ENCODE results near the gene ACLY. TPM values are rescaled to one million over a fixed set of nuclear protein-coding genes. Genes with fewer than 3 reads are reported as not detected.
"Not testable (repeated sequence)": the region's sequence is repeated elsewhere in the genome, so short reads cannot be mapped to it uniquely, and the experiment has no call there.

The ACLY gene
- polyA plus RNA-seq, 1 donor, result 52.7 TPM

GRCh38 chr17:41909088-41909487 is 9.7 kb downstream of the ACLY start:
- DNase-seq, result no peak

- no peak for DNase-seq
These were observed 10.9 kb downstream of the ACLY start for GRCh38 chr17:41907633-41908539.

GRCh38 chr17:41907185-41907556 is 11.6 kb downstream of the ACLY start:
- no peak for DNase-seq

- DNase-seq, result no peak
These were observed 12.1 kb downstream of the ACLY start for GRCh38 chr17:41906465-41907184.

GRCh38 chr17:41905172-41905571 is 13.6 kb downstream of the ACLY start:
- no peak for DNase-seq

- DNase-seq, result no peak
These were observed 14.4 kb downstream of the ACLY start for GRCh38 chr17:41904242-41904841.

GRCh38 chr17:41901646-41902045 is 17.1 kb downstream of the ACLY start:
- no peak for DNase-seq

- DNase-seq, result no peak
These were observed 22.0 kb downstream of the ACLY start for GRCh38 chr17:41896726-41897125.

GRCh38 chr17:41895617-41896016 is 23.1 kb downstream of the ACLY start:
- DNase-seq, result peak; percentile 59

- no peak for DNase-seq
These were observed 23.9 kb downstream of the ACLY start for GRCh38 chr17:41894791-41895331.

GRCh38 chr17:41893384-41893783 is 25.4 kb downstream of the ACLY start:
- no peak for DNase-seq

GRCh38 chr17:41892021-41892376 is 26.8 kb downstream of the ACLY start:
- DNase-seq, result no peak

GRCh38 chr17:41891135-41892020 is 27.4 kb downstream of the ACLY start:
- DNase-seq, result no peak

GRCh38 chr17:41888332-41888965 is 30.3 kb downstream of the ACLY start:
- DNase-seq, result no peak

- peak; percentile 9 for DNase-seq
These were observed 33.0 kb downstream of the ACLY start for GRCh38 chr17:41885733-41886132.

- no peak for DNase-seq
These were observed 36.0 kb downstream of the ACLY start for GRCh38 chr17:41882756-41883155.

GRCh38 chr17:41880130-41880529 is 38.6 kb downstream of the ACLY start:
- DNase-seq, result no peak

- DNase-seq, result not testable (repeated sequence)
These were observed 44.5 kb downstream of the ACLY start for GRCh38 chr17:41874293-41874670.

- DNase-seq, result no peak
These were observed 45.0 kb downstream of the ACLY start for GRCh38 chr17:41873559-41874292.

GRCh38 chr17:41871789-41872188 is 47.0 kb downstream of the ACLY start:
- no peak for DNase-seq

GRCh38 chr17:41870627-41871026 is 48.1 kb downstream of the ACLY start:
- DNase-seq, result no peak
